Ramos (cell line): ENCODE measurements around the gene PAFAH1B1.
"Not testable (repeated sequence)": the region's sequence is repeated elsewhere in the genome, so short reads cannot be mapped to it uniquely, and the experiment has no call there.

Experiments used
- in situ Hi-C: fragments of 300-500 bp; cut with MboI; formaldehyde crosslinking; loops from one replicate; pipeline ENCODE4 v1.14.3; 2022; ENCODE audit warnings: low sequenced_read_pairs; ENCODE audit not compliant: unreplicated experiment

Gene PAFAH1B1

GRCh38 chr17:2592971-2593820 lies at the start of gene PAFAH1B1:
Gene PAFAH1B1 (plus strand): TSS chr17:2593654. CDS start chr17:2638289, 44,635 bp downstream.
- in situ Hi-C loops, result no loop called here

GRCh38 chr17:2545393-2545792 lies 48.1 kb upstream of the PAFAH1B1 start:
- in situ Hi-C loops, result no loop called here

GRCh38 chr17:2547176-2547575 lies 46.3 kb upstream of the PAFAH1B1 start:
- in situ Hi-C loops, result no loop called here

GRCh38 chr17:2548026-2548425 lies 45.4 kb upstream of the PAFAH1B1 start:
- in situ Hi-C loops, result not testable (repeated sequence)

GRCh38 chr17:2549392-2550211 lies 43.9 kb upstream of the PAFAH1B1 start:
- in situ Hi-C loops, result no loop called here

- in situ Hi-C loops, result no loop called here
These were observed 42.0 kb upstream of the PAFAH1B1 start for GRCh38 chr17:2551493-2551892.

GRCh38 chr17:2551928-2552327 lies 41.5 kb upstream of the PAFAH1B1 start:
- in situ Hi-C loops, result no loop called here

GRCh38 chr17:2560658-2561057 lies 32.8 kb upstream of the PAFAH1B1 start:
- in situ Hi-C loops, result no loop called here

- in situ Hi-C loops, result no loop called here
These were observed 31.1 kb upstream of the PAFAH1B1 start for GRCh38 chr17:2562162-2562858.

- in situ Hi-C loops, result no loop called here
These were observed 30.4 kb upstream of the PAFAH1B1 start for GRCh38 chr17:2563061-2563460.

- in situ Hi-C loops, result no loop called here
These were observed 29.9 kb upstream of the PAFAH1B1 start for GRCh38 chr17:2563543-2563942.

GRCh38 chr17:2564877-2565276 lies 28.6 kb upstream of the PAFAH1B1 start:
- in situ Hi-C loops, result no loop called here

- in situ Hi-C loops, result no loop called here
These were observed 27.4 kb upstream of the PAFAH1B1 start for GRCh38 chr17:2566056-2566455.

- in situ Hi-C loops, result no loop called here
These were observed 21.7 kb upstream of the PAFAH1B1 start for GRCh38 chr17:2571523-2572303.

GRCh38 chr17:2572304-2572609 lies 21.2 kb upstream of the PAFAH1B1 start:
- in situ Hi-C loops, result not testable (repeated sequence)

GRCh38 chr17:2580151-2580550 lies 13.3 kb upstream of the PAFAH1B1 start:
- in situ Hi-C loops, result no loop called here

GRCh38 chr17:2580661-2581060 lies 12.8 kb upstream of the PAFAH1B1 start:
- in situ Hi-C loops, result no loop called here

GRCh38 chr17:2582493-2582892 lies 11.0 kb upstream of the PAFAH1B1 start:
- in situ Hi-C loops, result no loop called here

- in situ Hi-C loops, result no loop called here
These were observed 2.3 kb upstream of the PAFAH1B1 start for GRCh38 chr17:2591040-2591640.
